Stomach (tissue), 4 donors: ENCODE data around the gene LIN9.

Source experiments
- POLR2A ChIP-seq, 4 donors: fragments of 450-650 bp; IDR thresholded peaks; one replicate each; pipeline ENCODE4 v1.6.1; 2016; ENCODE audit warnings: antibody characterized with exemption in 4 of 4, control low read depth in 2 of 4, mild to moderate bottlenecking in 1 of 4, moderate library complexity in 1 of 4
- POLR2AphosphoS5 ChIP-seq, 3 donors: sonication (generic); formaldehyde crosslinking; IDR thresholded peaks; one replicate each; pipeline ENCODE4 v1.6.1; 2016; ENCODE audit warnings: antibody characterized with exemption in 3 of 3

GRCh38 chr1:226332947-226333346 lies 24.0 kb upstream of the LIN9 start:
- TF ChIP-seq POLR2AphosphoS5 (IDR thresholded peaks at IDR 0.05) (no peak), POLR2A (IDR thresholded peaks at IDR 0.05) (no peak)
